WTC11 (cell line): ENCODE results near the gene WDFY4. TPM values are rescaled to one million over a fixed set of nuclear protein-coding genes. Genes with fewer than 3 reads are reported as not detected.

Experiments
- ATAC-seq: fragments of 200-7000 bp; cut with Tn5 transposase; 2 replicates; pipeline ENCODE4 v1.10.0; 2021; ENCODE audit warnings: mild to moderate bottlenecking, moderate library complexity
- CTCF ChIA-PET: fragments of 300-600 bp; sonication (Branson Sonifier 250); formaldehyde crosslinking; loops from one replicate; lab custom pipeline; 2021; ENCODE audit warnings: antibody characterized with exemption; lab: Charles Lee
- POLR2A ChIA-PET: fragments of 350-600 bp; sonication (Branson Sonifier 250); formaldehyde crosslinking; loops from one replicate; lab custom pipeline; 2021; ENCODE audit warnings: antibody characterized with exemption; lab: Charles Lee
- DNase-seq: peaks from one replicate; pipeline ENCODE4 v3.0.0; 2021; ENCODE audit warnings: low spot score
- H3K27ac Mint-ChIP-seq: 2 replicates; pipeline ENCODE4 v1.8.0; 2021; ENCODE audit warnings: mixed read lengths
- H3K27me3 Mint-ChIP-seq: 2 replicates; pipeline ENCODE4 v1.8.0; 2021; ENCODE audit warnings: low read depth, mild to moderate bottlenecking, moderate library complexity, mixed read lengths
- H3K36me3 Mint-ChIP-seq: 2 replicates; pipeline ENCODE4 v1.8.0; 2021; ENCODE audit warnings: mixed read lengths
- H3K4me1 Mint-ChIP-seq: 2 replicates; pipeline ENCODE4 v1.8.0; 2022; ENCODE audit warnings: mixed read lengths
- H3K4me3 Mint-ChIP-seq: 2 replicates; pipeline ENCODE4 v1.8.0; 2021; ENCODE audit warnings: mild to moderate bottlenecking, moderate library complexity, mixed read lengths
- H3K9me3 Mint-ChIP-seq: 2 replicates; pipeline ENCODE4 v1.8.0; 2021; ENCODE audit warnings: mixed read lengths
- AR ChIP-seq: fragments of 250-450 bp; sonication (Bioruptor Pico); IDR thresholded peaks from 2 replicates; pipeline ENCODE4 v1.9.0; 2021; ENCODE audit warnings: mild to moderate bottlenecking
- CREB1 ChIP-seq: sonication (generic); formaldehyde crosslinking; IDR thresholded peaks from 2 replicates; pipeline ENCODE4 v1.8.0; 2023; ENCODE audit warnings: mild to moderate bottlenecking, missing genetic modification reagents
- ELF4 ChIP-seq: sonication (generic); formaldehyde crosslinking; IDR thresholded peaks from 2 replicates; pipeline ENCODE4 v1.8.1; 2022; ENCODE audit warnings: low read depth, mild to moderate bottlenecking, moderate library complexity, missing genetic modification reagents
- ETV6 ChIP-seq: sonication (generic); formaldehyde crosslinking; IDR thresholded peaks from 2 replicates; pipeline ENCODE4 v1.8.1; 2022; ENCODE audit warnings: mild to moderate bottlenecking, missing genetic modification reagents
- GABPB1 ChIP-seq: sonication (generic); formaldehyde crosslinking; IDR thresholded peaks from 2 replicates; pipeline ENCODE4 v1.8.1; 2023; ENCODE audit warnings: mild to moderate bottlenecking, missing genetic modification reagents
- GRHL2 ChIP-seq: fragments of 250-450 bp; sonication (Bioruptor Pico); IDR thresholded peaks from 2 replicates; pipeline ENCODE4 v1.8.0; 2022; ENCODE audit warnings: mild to moderate bottlenecking, moderate library complexity; ENCODE audit not compliant: insufficient replicate concordance, severe bottlenecking
- GTF2I ChIP-seq: fragments of 250-450 bp; sonication (Bioruptor Pico); conservative IDR thresholded peaks from 2 replicates; pipeline ENCODE4 v1.4.0; 2021; ENCODE audit warnings: mild to moderate bottlenecking
- JAZF1 ChIP-seq: fragments of 250-450 bp; sonication (Bioruptor Pico); IDR thresholded peaks from 2 replicates; pipeline ENCODE4 v1.9.0; 2021; ENCODE audit warnings: moderate library complexity, mild to moderate bottlenecking, inconsistent platforms
- KAT7 ChIP-seq: sonication (generic); formaldehyde crosslinking; IDR thresholded peaks from 2 replicates; pipeline ENCODE4 v1.8.1; 2023; ENCODE audit warnings: missing genetic modification reagents, mild to moderate bottlenecking, borderline replicate concordance
- MLX ChIP-seq: sonication (generic); formaldehyde crosslinking; IDR thresholded peaks from 2 replicates; pipeline ENCODE4 v1.8.1; 2023; ENCODE audit warnings: mild to moderate bottlenecking, missing genetic modification reagents, moderate library complexity
- MYBL2 ChIP-seq: sonication (generic); formaldehyde crosslinking; IDR thresholded peaks from 2 replicates; pipeline ENCODE4 v1.8.1; 2023; ENCODE audit warnings: mild to moderate bottlenecking, moderate library complexity, missing genetic modification reagents
- NR1H2 ChIP-seq: sonication (generic); formaldehyde crosslinking; IDR thresholded peaks from 2 replicates; pipeline ENCODE4 v1.9.0; 2021; ENCODE audit warnings: mild to moderate bottlenecking, moderate library complexity, missing genetic modification reagents
- PRRX2 ChIP-seq: fragments of 250-450 bp; sonication (Bioruptor Pico); IDR thresholded peaks from 2 replicates; pipeline ENCODE4 v1.8.0; 2021; ENCODE audit warnings: mild to moderate bottlenecking
- RELA ChIP-seq: sonication (generic); formaldehyde crosslinking; IDR thresholded peaks from 2 replicates; pipeline ENCODE4 v1.8.1; 2022; ENCODE audit warnings: missing genetic modification reagents, mild to moderate bottlenecking, borderline replicate concordance
- RORB ChIP-seq: fragments of 250-450 bp; sonication (Bioruptor Pico); IDR thresholded peaks from 2 replicates; pipeline ENCODE4 v1.9.0; 2021; ENCODE audit warnings: mild to moderate bottlenecking
- TCF7 ChIP-seq: sonication (generic); formaldehyde crosslinking; IDR thresholded peaks from 2 replicates; pipeline ENCODE4 v1.8.0; 2022; ENCODE audit warnings: mild to moderate bottlenecking, low read depth, missing genetic modification reagents, moderate library complexity
- TEAD1 ChIP-seq: sonication (generic); formaldehyde crosslinking; IDR thresholded peaks from 2 replicates; pipeline ENCODE4 v1.8.0; 2022; ENCODE audit warnings: mild to moderate bottlenecking, missing genetic modification reagents
- TEAD4 ChIP-seq: sonication (generic); formaldehyde crosslinking; IDR thresholded peaks from 2 replicates; pipeline ENCODE4 v1.8.0; 2022; ENCODE audit warnings: mild to moderate bottlenecking, missing genetic modification reagents
- USF1 ChIP-seq: sonication (generic); formaldehyde crosslinking; IDR thresholded peaks from 2 replicates; pipeline ENCODE4 v1.8.0; 2022; ENCODE audit warnings: mild to moderate bottlenecking, missing genetic modification reagents
- ZNF138 ChIP-seq: sonication (generic); formaldehyde crosslinking; conservative IDR thresholded peaks from 2 replicates; pipeline ENCODE4 v1.8.1; 2022; ENCODE audit warnings: mild to moderate bottlenecking, moderate library complexity, missing genetic modification reagents
- ZNF219 ChIP-seq: sonication (generic); formaldehyde crosslinking; IDR thresholded peaks from 2 replicates; pipeline ENCODE4 v1.8.0; 2023; ENCODE audit warnings: missing genetic modification reagents, mild to moderate bottlenecking, borderline replicate concordance
- ZNF317 ChIP-seq: sonication (generic); formaldehyde crosslinking; IDR thresholded peaks from 2 replicates; pipeline ENCODE4 v1.8.1; 2023; ENCODE audit warnings: low read depth, mild to moderate bottlenecking, moderate library complexity, missing genetic modification reagents, borderline replicate concordance
- ZNF416 ChIP-seq: fragments of 250-450 bp; sonication (Bioruptor Pico); IDR thresholded peaks from 2 replicates; pipeline ENCODE4 v1.9.0; 2021; ENCODE audit warnings: mild to moderate bottlenecking, inconsistent platforms
- ZNF423 ChIP-seq: fragments of 250-450 bp; sonication (Bioruptor Pico); IDR thresholded peaks from 2 replicates; pipeline ENCODE4 v2.1.2; 2022; ENCODE audit warnings: mild to moderate bottlenecking, moderate library complexity
- ZNF671 ChIP-seq: fragments of 250-450 bp; sonication (Bioruptor Pico); IDR thresholded peaks from 2 replicates; pipeline ENCODE4 v1.8.0; 2021; ENCODE audit warnings: mild to moderate bottlenecking
- ZSCAN18 ChIP-seq: fragments of 250-450 bp; sonication (Bioruptor Pico); IDR thresholded peaks from 2 replicates; pipeline ENCODE4 v2.1.2; 2022; ENCODE audit warnings: mild to moderate bottlenecking, moderate library complexity
- total RNA-seq: library from RNA; stranded (reverse); gene quantifications from 3 replicates; pipeline ENCODE4 v1.2.3, GENCODE V29; 2021
- TF ChIP-seq, protein P1 (sequence below): sonication (generic); formaldehyde crosslinking; conservative IDR thresholded peaks from 2 replicates; pipeline ENCODE4 v1.8.1; 2022; ENCODE audit warnings: mild to moderate bottlenecking, missing genetic modification reagents

Gene WDFY4
- total RNA-seq, 1 experiment from 2014 or later = 0.13 TPM

GRCh38 chr10:48681740-48682139 is 2.9 kb upstream of the WDFY4 start (continued):
- TF ChIP-seq ZNF317 (CRISPR knock-in tag) (no peak), ZNF671 (no peak), JAZF1 (no peak), ELF4 (CRISPR knock-in tag) (no peak), RORB (CRISPR knock-in tag) (no peak), MLX (CRISPR knock-in tag) (no peak), GTF2I (CRISPR knock-in tag) (no peak), RELA (no peak), ZNF416 (CRISPR knock-in tag) (no peak), ETV6 (no peak), ZNF219 (CRISPR knock-in tag) (no peak)

DNA sequence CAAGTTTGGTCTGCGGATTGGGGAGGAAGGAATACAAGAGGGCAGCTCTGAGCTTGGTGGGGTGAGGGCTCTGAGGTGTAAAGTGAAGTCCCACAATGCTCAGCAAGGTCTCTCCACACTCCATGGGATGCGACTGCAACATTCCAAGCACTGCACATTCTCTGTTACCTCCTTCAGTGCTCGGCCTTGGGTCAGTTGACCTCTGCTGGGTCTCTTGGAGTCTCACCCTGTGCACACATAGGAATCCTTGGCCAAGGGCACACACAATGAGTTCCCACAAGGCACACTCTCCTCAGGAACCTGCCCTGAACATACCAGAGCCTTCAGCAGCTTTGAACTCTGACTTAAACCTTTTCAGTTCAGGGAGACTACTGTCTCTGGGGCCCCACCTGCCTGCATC is 2.4 kb upstream of the WDFY4 start:
- ATAC-seq (no peak; the same call in 1 of the 2 replicates), DNase-seq (no peak)
- Mint-ChIP-seq H3K27me3 (peaks cover 3% of the 10 kb centered on the region), H3K4me1 (no peaks in the 10 kb centered on the region), H3K9me3 (peaks cover 19% of the 10 kb centered on the region), H3K27ac (no peak overlapping the region), H3K4me3 (no peak overlapping the region), H3K36me3 (peaks cover 6% of the 10 kb centered on the region)
- ChIA-PET POLR2A (no interaction called here), CTCF (no interaction called here)
- no peak for TF ChIP-seq ZSCAN18 (CRISPR knock-in tag)
- TF ChIP-seq PRRX2 = no peak
- TF ChIP-seq ZNF423 (CRISPR knock-in tag) = no peak
- no peak for TF ChIP-seq ZNF138 (CRISPR knock-in tag)
- TF ChIP-seq TEAD1 (CRISPR knock-in tag) = no peak
- no peak for TF ChIP-seq CREB1
- TF ChIP-seq KAT7 (CRISPR knock-in tag) = no peak
- no peak for TF ChIP-seq NR1H2
- TF ChIP-seq, protein P1, sequence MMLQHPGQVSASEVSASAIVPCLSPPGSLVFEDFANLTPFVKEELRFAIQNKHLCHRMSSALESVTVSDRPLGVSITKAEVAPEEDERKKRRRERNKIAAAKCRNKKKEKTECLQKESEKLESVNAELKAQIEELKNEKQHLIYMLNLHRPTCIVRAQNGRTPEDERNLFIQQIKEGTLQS (CRISPR knock-in tag) = no peak
- TF ChIP-seq MLX (CRISPR knock-in tag) = no peak
- no peak for TF ChIP-seq TEAD4 (CRISPR knock-in tag)
- no peak for TF ChIP-seq MYBL2 (CRISPR knock-in tag)
- TF ChIP-seq TCF7 (CRISPR knock-in tag) = no peak
- no peak for TF ChIP-seq GRHL2 (CRISPR knock-in tag)
- TF ChIP-seq GABPB1 (CRISPR knock-in tag) = no peak

DNA sequence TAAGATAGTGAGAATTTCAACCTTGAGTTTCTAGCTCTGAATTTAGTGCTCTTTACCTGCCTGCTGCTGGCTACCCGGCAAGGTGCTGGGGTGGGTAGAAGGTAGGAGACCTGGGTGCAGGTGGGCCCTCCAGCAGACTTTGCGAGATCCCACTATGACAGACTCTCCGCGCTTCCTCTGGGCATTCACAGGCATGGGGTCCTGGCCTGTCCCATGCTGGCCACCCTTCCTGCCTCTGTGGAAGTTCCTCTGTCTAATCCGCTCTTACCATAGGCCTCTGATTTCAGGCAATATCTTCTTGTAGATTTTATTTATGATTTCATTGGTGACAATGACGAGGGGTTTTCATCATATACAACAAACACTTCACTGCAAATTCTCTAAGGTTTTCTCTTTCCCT is 1.2 kb upstream of the WDFY4 start:
- TF ChIP-seq GRHL2 (CRISPR knock-in tag) (no peak), TEAD1 (CRISPR knock-in tag) (no peak), MYBL2 (CRISPR knock-in tag) (no peak), ZNF416 (CRISPR knock-in tag) (no peak), ZNF138 (CRISPR knock-in tag) (no peak), AR (CRISPR knock-in tag) (no peak), USF1 (no peak)
- no peaks in the 10 kb centered on the region; the same call in 1 of the 2 replicates for H3K27me3 Mint-ChIP-seq
- ATAC-seq (no peak), DNase-seq (no peak)
- no peak overlapping the region for H3K4me3 Mint-ChIP-seq
- H3K27ac Mint-ChIP-seq = no peak overlapping the region
- peaks cover 9% of the 10 kb centered on the region for H3K9me3 Mint-ChIP-seq
- no peaks in the 10 kb centered on the region for H3K4me1 Mint-ChIP-seq
- H3K36me3 Mint-ChIP-seq = no peaks in the 10 kb centered on the region; the same call in 1 of the 2 replicates
- CTCF ChIA-PET = interaction anchor here (1.4 kb wide), 1 partner anchor 298 kb away, joined by 3 read pairs; no protein-coding TSS in a partner anchor
- POLR2A ChIA-PET = no interaction called here
